SK-N-MC (cell line): Measurements from ENCODE around the gene MYH9.

Experiments
- EZH2 ChIP-seq: fragments of 200-600 bp; sonication (generic); IDR thresholded peaks from one replicate; pipeline ENCODE4 v1.6.1; 2017; ENCODE audit warnings: antibody characterized with exemption
- FOXP2 ChIP-seq: optimal IDR thresholded peaks from 2 replicates; pipeline ENCODE3; 2011; ENCODE audit warnings: mild to moderate bottlenecking, moderate library complexity; ENCODE audit not compliant: insufficient read depth; ENCODE audit errors: extremely low read length, control extremely low read depth
- POLR2AphosphoS5 ChIP-seq: IDR thresholded peaks from 2 replicates; pipeline ENCODE4 v1.6.1; 2012; ENCODE audit warnings: mild to moderate bottlenecking, low read depth, low read length, borderline replicate concordance

DNA sequence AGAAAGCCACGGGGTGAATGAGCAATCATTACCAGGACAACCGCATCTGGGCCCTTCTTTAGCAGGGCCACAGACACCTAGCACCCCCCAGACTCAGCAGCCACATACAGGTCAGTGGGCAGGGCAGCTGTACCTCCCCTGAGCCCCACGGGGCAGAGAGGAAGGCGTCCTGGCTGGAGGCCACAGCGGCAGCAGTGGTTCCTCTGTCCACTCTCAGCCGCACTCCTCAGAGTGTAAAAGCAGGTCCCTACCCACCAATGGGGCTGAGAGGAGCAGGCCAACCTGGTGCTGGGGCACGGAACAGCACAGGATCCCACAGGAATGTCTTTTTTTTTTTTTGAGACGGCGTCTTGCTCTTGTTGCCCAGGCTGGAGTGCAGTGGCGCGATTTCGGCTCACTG, 69.3 kb downstream of the MYH9 start:
- no peak for TF ChIP-seq POLR2AphosphoS5
- TF ChIP-seq EZH2 = no peak
- no peak for TF ChIP-seq FOXP2
